Measurements from ENCODE around the gene KLHDC9.

- TF ChIP-seq POLR2AphosphoS5 (IDR thresholded peaks at IDR 0.05; ENCODE audit: low read depth, low read length) (no peak), REST (IDR thresholded peaks at IDR 0.05; ENCODE audit: insufficient read depth in 1 of 2, low read depth in 2 of 2, low read length in 2 of 2) (no peak), SIN3A (IDR thresholded peaks at IDR 0.05; ENCODE audit: borderline replicate concordance, insufficient read depth, low read length) (no peak)
Measured at GRCh38 chr1:161072751-161073449, 25.3 kb upstream of the KLHDC9 start.

All from PFSK-1 (cell line).